ENCODE data around the gene ZBTB12. TPM values are rescaled to one million over a fixed set of nuclear protein-coding genes. Genes with fewer than 3 reads are reported as not detected.

The ZBTB12 gene
- total and polyA plus RNA-seq, 2 of the 13 experiments (the other 11 are each of a cell fraction or from before 2014, with no cell fraction given): 4.8 to 6.0 TPM

DNA sequence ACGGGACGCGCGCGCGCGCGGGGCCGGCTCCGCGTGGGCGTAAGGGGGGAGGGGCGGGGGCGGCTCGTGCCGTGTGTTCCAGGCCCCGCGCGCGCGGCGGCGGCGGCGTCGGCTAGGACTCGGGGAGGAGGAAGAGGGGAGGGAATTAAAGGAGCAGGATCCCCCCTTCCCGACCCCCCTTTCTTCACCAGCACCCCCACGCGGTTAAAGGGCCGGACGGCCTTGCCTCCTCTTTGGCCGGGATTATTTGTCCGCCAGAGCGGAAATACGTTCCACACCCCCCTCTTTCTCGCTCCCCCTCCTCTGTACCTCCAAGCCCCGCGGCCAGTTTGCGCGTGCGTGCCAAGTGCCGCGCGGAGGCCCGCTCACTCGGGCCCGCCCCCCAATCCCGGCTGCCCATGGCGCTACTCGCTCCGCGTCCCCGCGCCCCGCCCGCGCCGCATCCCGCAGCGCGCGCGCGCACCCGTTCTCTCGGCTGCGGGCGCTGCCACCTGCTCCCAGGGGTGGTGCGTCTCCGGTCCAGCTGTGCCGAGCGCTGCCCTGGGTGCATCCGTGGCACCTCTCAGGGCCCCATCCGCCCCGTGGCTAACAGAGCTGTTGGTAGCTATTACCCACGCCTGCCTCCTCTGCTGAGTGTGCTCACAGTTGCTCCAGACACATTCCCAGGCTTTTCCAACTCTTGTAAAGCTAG is at the start of gene ZBTB12 (continued):
- TF ChIP-seq ZFX (CRISPR knock-in tag; IDR thresholded peaks at IDR 0.05; ENCODE audit: low read depth) (peak; percentile 57), ZSCAN25 (CRISPR knock-in tag; IDR thresholded peaks at IDR 0.05) (peak; percentile 49; the same call in 1 of the 2 replicates), AGO2 (optimal IDR thresholded peaks at IDR 0.05; ENCODE audit: low read depth, low read length) (peak; percentile 98), ZNF235 (CRISPR knock-in tag; IDR thresholded peaks at IDR 0.05; ENCODE audit: borderline replicate concordance) (peak; percentile 27; the same call in 1 of the 2 replicates), TAF15 (IDR thresholded peaks at IDR 0.05; ENCODE audit: low read depth, low read length, poor library complexity, severe bottlenecking) (peak; percentile 70), ZNF883 (CRISPR knock-in tag; IDR thresholded peaks at IDR 0.05; ENCODE audit: not compliant biosample characterization) (no peak), KLF12 (CRISPR knock-in tag; IDR thresholded peaks at IDR 0.05; ENCODE audit: borderline replicate concordance) (no peak), SOX5 (CRISPR knock-in tag; IDR thresholded peaks at IDR 0.05; ENCODE audit: borderline replicate concordance) (peak; percentile 37), YEATS2 (CRISPR knock-in tag; IDR thresholded peaks at IDR 0.05; ENCODE audit: borderline replicate concordance) (no peak), ZNF605 (CRISPR knock-in tag; IDR thresholded peaks at IDR 0.05) (peak; percentile 90), TBX3 (IDR thresholded peaks at IDR 0.05; ENCODE audit: borderline replicate concordance) (no peak)
- TF ChIP-seq, protein P1, sequence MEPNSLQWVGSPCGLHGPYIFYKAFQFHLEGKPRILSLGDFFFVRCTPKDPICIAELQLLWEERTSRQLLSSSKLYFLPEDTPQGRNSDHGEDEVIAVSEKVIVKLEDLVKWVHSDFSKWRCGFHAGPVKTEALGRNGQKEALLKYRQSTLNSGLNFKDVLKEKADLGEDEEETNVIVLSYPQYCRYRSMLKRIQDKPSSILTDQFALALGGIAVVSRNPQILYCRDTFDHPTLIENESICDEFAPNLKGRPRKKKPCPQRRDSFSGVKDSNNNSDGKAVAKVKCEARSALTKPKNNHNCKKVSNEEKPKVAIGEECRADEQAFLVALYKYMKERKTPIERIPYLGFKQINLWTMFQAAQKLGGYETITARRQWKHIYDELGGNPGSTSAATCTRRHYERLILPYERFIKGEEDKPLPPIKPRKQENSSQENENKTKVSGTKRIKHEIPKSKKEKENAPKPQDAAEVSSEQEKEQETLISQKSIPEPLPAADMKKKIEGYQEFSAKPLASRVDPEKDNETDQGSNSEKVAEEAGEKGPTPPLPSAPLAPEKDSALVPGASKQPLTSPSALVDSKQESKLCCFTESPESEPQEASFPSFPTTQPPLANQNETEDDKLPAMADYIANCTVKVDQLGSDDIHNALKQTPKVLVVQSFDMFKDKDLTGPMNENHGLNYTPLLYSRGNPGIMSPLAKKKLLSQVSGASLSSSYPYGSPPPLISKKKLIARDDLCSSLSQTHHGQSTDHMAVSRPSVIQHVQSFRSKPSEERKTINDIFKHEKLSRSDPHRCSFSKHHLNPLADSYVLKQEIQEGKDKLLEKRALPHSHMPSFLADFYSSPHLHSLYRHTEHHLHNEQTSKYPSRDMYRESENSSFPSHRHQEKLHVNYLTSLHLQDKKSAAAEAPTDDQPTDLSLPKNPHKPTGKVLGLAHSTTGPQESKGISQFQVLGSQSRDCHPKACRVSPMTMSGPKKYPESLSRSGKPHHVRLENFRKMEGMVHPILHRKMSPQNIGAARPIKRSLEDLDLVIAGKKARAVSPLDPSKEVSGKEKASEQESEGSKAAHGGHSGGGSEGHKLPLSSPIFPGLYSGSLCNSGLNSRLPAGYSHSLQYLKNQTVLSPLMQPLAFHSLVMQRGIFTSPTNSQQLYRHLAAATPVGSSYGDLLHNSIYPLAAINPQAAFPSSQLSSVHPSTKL (CRISPR knock-in tag; IDR thresholded peaks at IDR 0.05): peak; percentile 5; the same call in 1 of the 2 replicates
- TF ChIP-seq, protein P2, sequence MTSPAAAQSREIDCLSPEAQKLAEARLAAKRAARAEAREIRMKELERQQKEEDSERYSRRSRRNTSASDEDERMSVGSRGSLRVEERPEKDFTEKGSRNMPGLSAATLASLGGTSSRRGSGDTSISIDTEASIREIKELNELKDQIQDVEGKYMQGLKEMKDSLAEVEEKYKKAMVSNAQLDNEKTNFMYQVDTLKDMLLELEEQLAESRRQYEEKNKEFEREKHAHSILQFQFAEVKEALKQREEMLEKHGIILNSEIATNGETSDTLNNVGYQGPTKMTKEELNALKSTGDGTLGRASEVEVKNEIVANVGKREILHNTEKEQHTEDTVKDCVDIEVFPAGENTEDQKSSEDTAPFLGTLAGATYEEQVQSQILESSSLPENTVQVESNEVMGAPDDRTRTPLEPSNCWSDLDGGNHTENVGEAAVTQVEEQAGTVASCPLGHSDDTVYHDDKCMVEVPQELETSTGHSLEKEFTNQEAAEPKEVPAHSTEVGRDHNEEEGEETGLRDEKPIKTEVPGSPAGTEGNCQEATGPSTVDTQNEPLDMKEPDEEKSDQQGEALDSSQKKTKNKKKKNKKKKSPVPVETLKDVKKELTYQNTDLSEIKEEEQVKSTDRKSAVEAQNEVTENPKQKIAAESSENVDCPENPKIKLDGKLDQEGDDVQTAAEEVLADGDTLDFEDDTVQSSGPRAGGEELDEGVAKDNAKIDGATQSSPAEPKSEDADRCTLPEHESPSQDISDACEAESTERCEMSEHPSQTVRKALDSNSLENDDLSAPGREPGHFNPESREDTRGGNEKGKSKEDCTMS (CRISPR knock-in tag; conservative IDR thresholded peaks at IDR 0.05): no peak
- TF ChIP-seq, protein P3, sequence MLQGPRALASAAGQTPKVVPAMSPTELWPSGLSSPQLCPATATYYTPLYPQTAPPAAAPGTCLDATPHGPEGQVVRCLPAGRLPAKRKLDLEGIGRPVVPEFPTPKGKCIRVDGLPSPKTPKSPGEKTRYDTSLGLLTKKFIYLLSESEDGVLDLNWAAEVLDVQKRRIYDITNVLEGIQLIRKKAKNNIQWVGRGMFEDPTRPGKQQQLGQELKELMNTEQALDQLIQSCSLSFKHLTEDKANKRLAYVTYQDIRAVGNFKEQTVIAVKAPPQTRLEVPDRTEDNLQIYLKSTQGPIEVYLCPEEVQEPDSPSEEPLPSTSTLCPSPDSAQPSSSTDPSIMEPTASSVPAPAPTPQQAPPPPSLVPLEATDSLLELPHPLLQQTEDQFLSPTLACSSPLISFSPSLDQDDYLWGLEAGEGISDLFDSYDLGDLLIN (CRISPR knock-in tag; IDR thresholded peaks at IDR 0.05; ENCODE audit: borderline replicate concordance): peak; percentile 26; the same call in 1 of the 2 replicates
- TF ChIP-seq, protein P4, sequence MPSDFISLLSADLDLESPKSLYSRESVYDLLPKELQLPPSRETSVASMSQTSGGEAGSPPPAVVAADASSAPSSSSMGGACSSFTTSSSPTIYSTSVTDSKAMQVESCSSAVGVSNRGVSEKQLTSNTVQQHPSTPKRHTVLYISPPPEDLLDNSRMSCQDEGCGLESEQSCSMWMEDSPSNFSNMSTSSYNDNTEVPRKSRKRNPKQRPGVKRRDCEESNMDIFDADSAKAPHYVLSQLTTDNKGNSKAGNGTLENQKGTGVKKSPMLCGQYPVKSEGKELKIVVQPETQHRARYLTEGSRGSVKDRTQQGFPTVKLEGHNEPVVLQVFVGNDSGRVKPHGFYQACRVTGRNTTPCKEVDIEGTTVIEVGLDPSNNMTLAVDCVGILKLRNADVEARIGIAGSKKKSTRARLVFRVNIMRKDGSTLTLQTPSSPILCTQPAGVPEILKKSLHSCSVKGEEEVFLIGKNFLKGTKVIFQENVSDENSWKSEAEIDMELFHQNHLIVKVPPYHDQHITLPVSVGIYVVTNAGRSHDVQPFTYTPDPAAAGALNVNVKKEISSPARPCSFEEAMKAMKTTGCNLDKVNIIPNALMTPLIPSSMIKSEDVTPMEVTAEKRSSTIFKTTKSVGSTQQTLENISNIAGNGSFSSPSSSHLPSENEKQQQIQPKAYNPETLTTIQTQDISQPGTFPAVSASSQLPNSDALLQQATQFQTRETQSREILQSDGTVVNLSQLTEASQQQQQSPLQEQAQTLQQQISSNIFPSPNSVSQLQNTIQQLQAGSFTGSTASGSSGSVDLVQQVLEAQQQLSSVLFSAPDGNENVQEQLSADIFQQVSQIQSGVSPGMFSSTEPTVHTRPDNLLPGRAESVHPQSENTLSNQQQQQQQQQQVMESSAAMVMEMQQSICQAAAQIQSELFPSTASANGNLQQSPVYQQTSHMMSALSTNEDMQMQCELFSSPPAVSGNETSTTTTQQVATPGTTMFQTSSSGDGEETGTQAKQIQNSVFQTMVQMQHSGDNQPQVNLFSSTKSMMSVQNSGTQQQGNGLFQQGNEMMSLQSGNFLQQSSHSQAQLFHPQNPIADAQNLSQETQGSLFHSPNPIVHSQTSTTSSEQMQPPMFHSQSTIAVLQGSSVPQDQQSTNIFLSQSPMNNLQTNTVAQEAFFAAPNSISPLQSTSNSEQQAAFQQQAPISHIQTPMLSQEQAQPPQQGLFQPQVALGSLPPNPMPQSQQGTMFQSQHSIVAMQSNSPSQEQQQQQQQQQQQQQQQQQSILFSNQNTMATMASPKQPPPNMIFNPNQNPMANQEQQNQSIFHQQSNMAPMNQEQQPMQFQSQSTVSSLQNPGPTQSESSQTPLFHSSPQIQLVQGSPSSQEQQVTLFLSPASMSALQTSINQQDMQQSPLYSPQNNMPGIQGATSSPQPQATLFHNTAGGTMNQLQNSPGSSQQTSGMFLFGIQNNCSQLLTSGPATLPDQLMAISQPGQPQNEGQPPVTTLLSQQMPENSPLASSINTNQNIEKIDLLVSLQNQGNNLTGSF (CRISPR knock-in tag; IDR thresholded peaks at IDR 0.05): peak; percentile 87

Measured in HepG2 (cell line).